ENCODE results near the gene ADIPOR2.

Gene ADIPOR2

GRCh38 chr12:1690578-1691122 lies at the start of gene ADIPOR2:
ADIPOR2 (plus strand) TSS chr12:1691070; CDS start chr12:1754344, 63,274 bp downstream.
- peak within 1 kb of the TSS; percentile 83 for H3K4me3 ChIP-seq (ENCODE audit: low read length)
- TF ChIP-seq CTCF (conservative IDR thresholded peaks at IDR 0.05; ENCODE audit: low read depth, low read length) = no peak
- peak; percentile 88 for DNase-seq (ENCODE audit: low read depth)

GRCh38 chr12:1642513-1642912 lies 48.4 kb upstream of the ADIPOR2 start:
- no peak for DNase-seq (ENCODE audit: low read depth)
- H3K4me3 ChIP-seq (ENCODE audit: low read length) = no peak overlapping the region
- TF ChIP-seq CTCF (conservative IDR thresholded peaks at IDR 0.05; ENCODE audit: low read depth, low read length) = no peak

- DNase-seq (ENCODE audit: low read depth) = no peak
- no peak overlapping the region for H3K4me3 ChIP-seq (ENCODE audit: low read length)
- no peak for TF ChIP-seq CTCF (conservative IDR thresholded peaks at IDR 0.05; ENCODE audit: low read depth, low read length)
These were observed 47.8 kb upstream of the ADIPOR2 start for GRCh38 chr12:1643043-1643442.

- DNase-seq (ENCODE audit: low read depth) = no peak
- no peak for TF ChIP-seq CTCF (conservative IDR thresholded peaks at IDR 0.05; ENCODE audit: low read depth, low read length)
- no peak overlapping the region for H3K4me3 ChIP-seq (ENCODE audit: low read length)
These were observed 46.9 kb upstream of the ADIPOR2 start for GRCh38 chr12:1643905-1644533.

GRCh38 chr12:1644534-1645438 lies 46.1 kb upstream of the ADIPOR2 start:
- no peak overlapping the region for H3K4me3 ChIP-seq (ENCODE audit: low read length)
- DNase-seq (ENCODE audit: low read depth) = no peak
- TF ChIP-seq CTCF (conservative IDR thresholded peaks at IDR 0.05; ENCODE audit: low read depth, low read length) = no peak

- no peak overlapping the region for H3K4me3 ChIP-seq (ENCODE audit: low read length)
- no peak for DNase-seq (ENCODE audit: low read depth)
- TF ChIP-seq CTCF (conservative IDR thresholded peaks at IDR 0.05; ENCODE audit: low read depth, low read length) = no peak
These were observed 45.1 kb upstream of the ADIPOR2 start for GRCh38 chr12:1645819-1646218.
